NCI-H774 (cell line): Measurements from ENCODE around the gene ZBTB4.

Experiments
- DNase-seq: peaks from one replicate; lab custom pipeline; 2025; lab: John Stamatoyannopoulos, UW

ZBTB4 gene

GRCh38 chr17:7421186-7421585 lies 58.2 kb downstream of the ZBTB4 start:
- DNase-seq: no peak

GRCh38 chr17:7419819-7420610 lies 59.4 kb downstream of the ZBTB4 start, which contains the start of gene SPEM1:
SPEM1 (plus strand) TSS chr17:7420324; CDS start chr17:7420385, 61 bp downstream.
- no peak for DNase-seq

GRCh38 chr17:7418472-7419152 lies 60.8 kb downstream of the ZBTB4 start:
- DNase-seq: no peak

GRCh38 chr17:7417056-7417655 lies 62.3 kb downstream of the ZBTB4 start:
- no peak for DNase-seq

- DNase-seq: no peak
Measured at GRCh38 chr17:7416323-7416722, 63.1 kb downstream of the ZBTB4 start.

GRCh38 chr17:7415784-7416183 lies 63.6 kb downstream of the ZBTB4 start:
- no peak for DNase-seq

- DNase-seq: no peak
Measured at GRCh38 chr17:7414837-7415236, 64.6 kb downstream of the ZBTB4 start.

- DNase-seq: no peak
Measured at GRCh38 chr17:7413346-7413985, 66.0 kb downstream of the ZBTB4 start.

GRCh38 chr17:7411427-7411750 lies 68.0 kb downstream of the ZBTB4 start:
- DNase-seq: no peak

- no peak for DNase-seq
Measured at GRCh38 chr17:7410634-7411426, 68.6 kb downstream of the ZBTB4 start.

GRCh38 chr17:7409716-7410115 lies 69.7 kb downstream of the ZBTB4 start:
- no peak for DNase-seq
